Skin epidermis (tissue), 12 donors: ENCODE results near the gene C1orf174.

Experiments
- H3K27ac ChIP-seq, 21 experiments: fragments of 200-600 bp; sonication (generic) in 11 of 21; one replicate each; pipeline ENCODE4 v1.5.0; 2020; ENCODE audit warnings: mild to moderate bottlenecking in 3 of 21, inconsistent platforms in 2 of 21, moderate library complexity in 2 of 21
- H3K4me3 ChIP-seq, 7 experiments: fragments of 200-600 bp; sonication (generic) in 2 of 7; one replicate each; pipeline ENCODE4 v1.5.0; 2020; ENCODE audit warnings: inconsistent platforms in 2 of 7, mild to moderate bottlenecking in 2 of 7, moderate library complexity in 1 of 7

The C1orf174 gene

DNA sequence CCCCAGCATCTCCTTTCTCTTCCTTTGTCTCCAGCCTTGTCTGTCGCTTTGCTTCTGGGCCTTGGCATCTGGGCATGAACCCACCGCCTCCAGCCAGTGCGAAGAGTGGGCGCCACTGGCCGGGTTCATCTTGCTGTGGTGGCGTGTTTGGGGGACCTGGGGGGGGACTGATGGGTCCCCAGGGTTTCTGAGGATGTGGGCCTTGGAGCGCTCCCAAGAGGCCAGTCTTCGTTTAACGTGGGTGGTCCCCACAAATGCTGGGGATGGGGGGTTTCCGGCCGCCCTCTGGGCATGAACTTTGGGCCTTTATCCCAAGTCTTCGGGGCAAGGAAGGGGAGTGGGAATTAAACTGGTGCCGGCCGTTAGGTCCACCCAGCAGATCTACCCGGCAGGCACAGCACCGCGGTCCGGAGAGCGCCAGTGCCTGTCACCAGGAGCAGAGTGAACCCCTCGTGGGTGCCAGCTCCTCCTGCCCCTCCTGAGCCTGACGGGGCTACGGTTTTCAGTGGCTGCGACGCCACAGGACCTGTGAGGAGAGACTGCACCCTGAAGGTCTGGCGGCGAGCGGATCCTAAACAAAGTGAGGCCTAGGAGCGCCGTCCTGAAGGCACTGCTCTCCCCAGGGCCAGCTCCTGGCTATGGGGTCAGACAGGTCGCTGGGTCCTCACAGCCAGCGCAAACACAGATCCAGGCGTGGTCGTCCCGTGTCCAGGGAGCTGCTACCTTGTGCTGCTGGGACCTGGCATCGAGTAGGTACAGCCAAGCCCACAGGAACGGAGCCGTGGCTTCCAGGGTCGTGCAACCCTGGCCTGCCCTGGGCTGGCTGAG, 12.1 kb upstream of the C1orf174 start:
- Histone ChIP-seq H3K4me3 (no peak overlapping the region), H3K27ac (peak overlapping the region in 1 of 21 experiments; percentile 82)

GRCh38 chr1:3910857-3911845, 11.1 kb upstream of the C1orf174 start:
- Histone ChIP-seq H3K27ac (peak overlapping the region in 1 of 21 experiments; percentile 82), H3K4me3 (no peak overlapping the region)

- H3K27ac ChIP-seq, result no peak overlapping the region
- H3K4me3 ChIP-seq, result no peak overlapping the region
Observed at GRCh38 chr1:3910049-3910731, 10.1 kb upstream of the C1orf174 start.

DNA sequence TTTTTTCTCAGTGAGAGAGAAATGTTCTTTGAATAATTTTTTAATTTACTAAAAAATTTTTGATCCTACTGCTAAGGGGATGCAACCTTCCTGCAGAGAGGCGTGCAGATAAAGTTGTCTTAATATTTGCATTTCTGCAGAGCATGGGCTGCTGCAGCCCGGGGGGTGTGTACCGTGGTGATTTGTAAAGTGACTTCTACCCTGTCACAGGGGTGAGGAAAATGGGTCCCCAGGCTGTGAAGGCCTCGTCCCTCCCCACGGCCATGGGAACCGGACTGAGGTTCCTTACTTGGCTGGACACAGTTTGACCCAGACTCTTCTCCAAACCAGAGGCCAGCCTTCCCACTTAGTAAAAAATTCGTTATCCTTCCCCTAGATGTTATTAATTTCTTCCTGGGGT, 9.5 kb upstream of the C1orf174 start:
- Histone ChIP-seq H3K27ac (no peak overlapping the region), H3K4me3 (no peak overlapping the region)

GRCh38 chr1:3908886-3909517, 8.9 kb upstream of the C1orf174 start:
- H3K27ac ChIP-seq, result no peak overlapping the region
- H3K4me3 ChIP-seq, result no peak overlapping the region

- Histone ChIP-seq H3K4me3 (no peak overlapping the region), H3K27ac (no peak overlapping the region)
Observed at GRCh38 chr1:3907621-3908165, 7.6 kb upstream of the C1orf174 start.

DNA sequence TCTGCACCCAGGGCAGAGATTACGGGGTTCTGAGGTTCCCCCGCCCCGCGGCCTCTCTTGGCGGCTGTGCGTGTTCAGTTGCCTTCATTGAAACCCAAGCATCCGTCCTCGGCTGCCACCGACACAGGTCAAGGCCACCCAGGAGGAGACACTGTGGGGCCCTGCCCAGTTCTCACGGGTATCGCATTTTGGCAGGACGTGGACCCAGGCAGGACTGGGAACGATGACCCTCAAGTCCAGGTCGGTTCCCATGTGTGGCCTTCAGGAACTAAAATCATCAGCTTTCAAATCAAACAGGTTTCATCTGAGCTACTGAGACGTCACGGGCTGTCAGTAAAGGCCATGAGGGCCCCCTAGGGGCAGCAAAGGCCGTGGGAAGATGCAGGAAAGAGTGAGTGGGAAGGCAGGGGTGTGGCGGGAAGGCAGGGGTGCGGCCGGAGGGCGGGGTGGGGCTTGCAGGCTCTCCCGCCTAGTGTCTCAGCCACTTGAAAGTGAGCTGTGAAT, 7.0 kb upstream of the C1orf174 start:
- H3K4me3 ChIP-seq, result no peak overlapping the region
- H3K27ac ChIP-seq, result no peak overlapping the region

GRCh38 chr1:3906672-3907020, 6.6 kb upstream of the C1orf174 start:
- no peak overlapping the region for H3K27ac ChIP-seq
- H3K4me3 ChIP-seq, result no peak overlapping the region

- no peak overlapping the region for H3K4me3 ChIP-seq
- H3K27ac ChIP-seq, result no peak overlapping the region
Observed at GRCh38 chr1:3905953-3906671, 6.0 kb upstream of the C1orf174 start.

DNA sequence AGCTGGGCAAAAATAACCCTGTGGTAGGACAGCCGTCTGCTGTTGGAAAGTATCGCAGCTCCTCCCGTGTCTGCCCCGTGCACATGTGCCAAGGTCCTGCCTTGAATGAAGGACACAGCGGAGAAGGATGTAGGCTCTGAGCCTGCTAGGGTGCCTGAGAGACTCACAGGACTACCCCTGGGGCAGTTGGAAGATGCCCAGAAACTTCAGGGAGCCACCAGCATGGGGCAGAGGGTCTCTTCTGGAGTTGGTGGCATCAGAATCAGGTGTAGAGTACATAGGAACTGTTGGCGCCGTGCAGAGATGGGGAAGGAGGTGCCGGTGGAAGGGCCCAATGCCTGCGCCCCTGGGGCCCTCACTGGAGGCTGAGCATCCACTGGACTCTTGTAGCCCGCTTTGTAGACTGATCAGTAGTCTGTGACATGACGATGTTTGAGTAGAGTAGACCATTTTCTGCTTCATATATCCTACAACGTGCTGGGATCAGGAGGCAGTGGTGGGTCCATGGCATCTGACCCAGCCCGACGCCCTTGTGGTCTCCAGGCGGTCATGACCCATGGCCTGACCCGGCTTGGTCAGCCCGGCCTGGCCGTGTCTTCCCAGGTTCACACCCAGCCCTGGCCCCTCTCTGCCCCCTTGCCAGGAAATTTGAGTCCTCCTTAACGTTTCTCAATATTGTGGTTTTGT, 5.3 kb upstream of the C1orf174 start:
- Histone ChIP-seq H3K27ac (no peak overlapping the region), H3K4me3 (no peak overlapping the region)

- no peak overlapping the region for H3K4me3 ChIP-seq
- no peak overlapping the region for H3K27ac ChIP-seq
Observed at GRCh38 chr1:3904843-3905185, 4.7 kb upstream of the C1orf174 start.

DNA sequence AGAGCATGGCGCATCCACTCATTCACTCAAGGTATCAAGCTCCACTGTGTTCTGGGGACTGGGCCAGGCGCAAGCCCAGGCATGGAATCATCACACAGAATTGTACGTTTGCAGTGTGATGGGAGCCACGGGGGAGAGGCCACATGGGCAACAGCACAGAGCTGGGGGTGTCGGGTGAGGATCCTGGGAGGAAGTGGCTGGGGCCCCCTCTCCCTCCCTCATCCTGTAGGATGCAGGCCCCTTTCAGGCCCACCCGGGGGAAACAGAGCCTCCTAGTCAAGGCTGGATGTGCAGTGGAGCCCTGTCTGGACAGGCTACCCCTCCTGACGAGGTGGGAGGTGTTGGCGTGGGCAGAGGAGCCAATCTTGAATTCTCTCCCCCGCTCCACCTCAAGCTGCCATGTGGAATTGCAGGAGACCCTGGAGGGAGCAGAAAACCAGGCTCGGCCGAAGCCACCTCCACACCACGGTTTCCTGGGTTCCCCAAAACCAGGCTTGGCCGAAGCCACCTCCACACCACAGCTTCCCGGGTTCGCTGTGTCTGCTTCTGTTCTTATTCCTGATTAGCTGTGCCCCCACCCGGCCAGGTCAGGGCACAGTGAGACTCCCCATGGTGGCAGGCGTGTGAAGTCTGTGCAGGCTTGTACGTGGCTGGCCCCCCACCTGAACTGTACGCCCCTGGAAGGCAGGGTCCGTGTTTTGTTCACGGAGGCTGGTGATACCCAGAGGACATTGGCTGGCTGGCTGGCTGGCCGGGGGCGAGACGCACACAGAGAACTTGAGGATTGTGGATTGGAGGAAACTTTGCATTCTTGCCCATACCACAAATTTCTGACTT, 4.2 kb upstream of the C1orf174 start:
- Histone ChIP-seq H3K27ac (peak overlapping the region in 2 of 21 experiments; percentile 20 to 62), H3K4me3 (no peak overlapping the region)

GRCh38 chr1:3903141-3904005, 3.3 kb upstream of the C1orf174 start:
- Histone ChIP-seq H3K27ac (peak overlapping the region in 8 of 21 experiments; percentile 11 to 62 (median 21)), H3K4me3 (no peak overlapping the region)

GRCh38 chr1:3902571-3903091, 2.6 kb upstream of the C1orf174 start:
- no peak overlapping the region for H3K4me3 ChIP-seq
- H3K27ac ChIP-seq, result peak overlapping the region in 9 of 21 experiments; percentile 5 to 62 (median 19)

- H3K27ac ChIP-seq, result peak overlapping the region in 6 of 21 experiments; percentile 12 to 62 (median 30)
Observed at GRCh38 chr1:3902111-3902511, 2.0 kb upstream of the C1orf174 start.

DNA sequence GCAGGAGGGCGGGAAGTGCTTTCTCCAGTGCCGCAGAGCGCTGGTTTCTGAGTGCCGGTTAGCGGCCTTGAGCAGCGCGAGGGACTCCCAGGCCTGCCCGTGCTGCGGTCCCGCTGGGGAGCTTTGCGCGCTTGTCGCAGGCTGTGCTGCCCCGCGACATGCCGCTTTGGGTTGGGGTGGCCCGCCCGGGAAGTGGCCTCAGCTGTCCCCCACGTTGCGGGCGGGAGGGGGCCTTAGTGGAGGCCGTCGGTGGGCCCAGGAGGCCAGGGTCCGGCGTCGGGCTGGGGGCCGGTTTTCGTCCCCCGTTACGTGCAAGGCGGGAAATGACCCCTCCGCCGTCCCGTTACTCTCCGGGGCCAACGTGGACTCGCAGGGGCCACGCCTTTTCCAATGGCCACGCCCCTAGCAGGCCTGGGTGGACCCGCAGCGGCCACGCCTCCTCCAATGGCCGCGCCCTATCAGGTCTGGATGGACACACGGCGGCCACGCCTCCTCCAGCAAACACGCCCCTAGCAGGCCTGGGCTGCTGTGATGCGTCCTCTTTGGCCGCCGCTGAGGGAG, 977 bp upstream of the C1orf174 start:
- Histone ChIP-seq H3K27ac (peak overlapping the region; percentile 83 to 98 (median 92)), H3K4me3 (peak overlapping the region; percentile 66 to 88 (median 74))

More at GRCh38 chr1:3902111-3902511, 2.0 kb upstream of the C1orf174 start:
- H3K4me3 ChIP-seq, result no peak overlapping the region
